Eye (tissue), 1 donor: ENCODE measurements around the gene SLC8A1.
A peak's percentile ranks its signal among the peaks of the same experiment; 100 is the strongest.

Experiments used
- DNase-seq: peaks from one replicate; pipeline ENCODE4 v3.0.0-alpha.2; 2015

The SLC8A1 gene

GRCh38 chr2:40220177-40220925 lies 231.5 kb downstream of the SLC8A1 start:
- no peak for DNase-seq

GRCh38 chr2:40219141-40219540 lies 232.7 kb downstream of the SLC8A1 start:
- DNase-seq = no peak

GRCh38 chr2:40218679-40219078 lies 233.2 kb downstream of the SLC8A1 start:
- DNase-seq = no peak

- DNase-seq = no peak
These were observed 238.3 kb downstream of the SLC8A1 start for GRCh38 chr2:40213619-40214018.

DNA sequence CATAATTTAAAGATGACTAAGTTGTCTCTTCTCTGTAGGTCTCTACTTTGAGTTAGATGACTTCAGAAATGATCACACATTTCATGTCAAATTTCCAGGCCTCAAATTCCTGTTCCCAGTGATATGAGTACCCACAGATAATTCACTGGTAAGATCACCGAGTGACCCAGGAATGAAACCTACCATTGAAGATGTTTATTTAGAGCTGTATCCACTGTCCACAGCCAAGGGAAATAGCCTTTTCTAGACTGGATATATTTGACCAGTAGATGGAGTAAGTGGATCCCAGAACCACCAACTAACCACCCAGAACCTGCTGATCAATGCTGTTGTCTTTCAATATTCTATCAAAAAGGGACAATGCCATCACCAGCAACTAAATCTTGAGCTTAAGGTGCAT lies 238.8 kb downstream of the SLC8A1 start:
- no peak for DNase-seq

- DNase-seq = no peak
These were observed 240.9 kb downstream of the SLC8A1 start for GRCh38 chr2:40210968-40211353.

GRCh38 chr2:40210344-40210967 lies 241.4 kb downstream of the SLC8A1 start:
- DNase-seq = no peak

DNA sequence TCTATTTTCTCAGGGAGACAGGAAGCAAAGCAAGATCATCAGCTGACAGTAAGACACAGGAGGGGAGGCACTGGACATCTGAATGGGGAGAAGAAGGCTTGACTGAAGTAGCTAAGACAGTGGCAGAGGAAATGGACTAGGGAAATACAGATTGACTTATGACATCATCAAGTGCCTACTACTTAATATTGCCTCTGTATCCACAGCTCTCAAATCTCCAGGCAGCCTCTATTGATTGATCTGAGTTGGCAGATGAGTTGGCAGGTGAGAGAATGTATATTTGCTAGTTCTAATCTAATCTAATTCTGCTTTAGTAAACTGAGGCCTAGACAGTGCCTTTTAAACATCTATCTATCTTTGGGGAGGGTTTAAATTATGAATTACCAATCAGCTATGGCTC lies 242.1 kb downstream of the SLC8A1 start:
- peak; percentile 54 for DNase-seq

- no peak for DNase-seq
These were observed 243.4 kb downstream of the SLC8A1 start for GRCh38 chr2:40208463-40208862.

DNA sequence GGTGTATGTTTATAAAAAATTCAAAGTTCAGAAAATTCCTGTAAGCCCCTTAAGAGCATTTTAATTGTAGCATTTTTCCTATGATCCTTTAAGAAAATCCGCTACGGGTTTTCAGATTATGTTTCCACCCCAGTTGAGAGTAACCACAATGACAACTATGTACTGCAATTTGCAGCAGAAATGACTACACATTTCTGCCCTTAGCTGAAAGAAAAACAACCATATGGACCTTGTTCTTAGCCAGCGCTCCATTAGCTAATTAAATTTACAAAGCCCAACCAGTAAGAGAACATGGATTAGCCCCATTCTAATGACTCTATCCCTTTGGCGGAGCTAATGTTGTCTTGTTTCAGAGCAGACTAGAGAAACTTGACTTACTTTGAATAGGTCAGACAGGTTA lies 247.6 kb downstream of the SLC8A1 start:
- peak; percentile 46 for DNase-seq

DNA sequence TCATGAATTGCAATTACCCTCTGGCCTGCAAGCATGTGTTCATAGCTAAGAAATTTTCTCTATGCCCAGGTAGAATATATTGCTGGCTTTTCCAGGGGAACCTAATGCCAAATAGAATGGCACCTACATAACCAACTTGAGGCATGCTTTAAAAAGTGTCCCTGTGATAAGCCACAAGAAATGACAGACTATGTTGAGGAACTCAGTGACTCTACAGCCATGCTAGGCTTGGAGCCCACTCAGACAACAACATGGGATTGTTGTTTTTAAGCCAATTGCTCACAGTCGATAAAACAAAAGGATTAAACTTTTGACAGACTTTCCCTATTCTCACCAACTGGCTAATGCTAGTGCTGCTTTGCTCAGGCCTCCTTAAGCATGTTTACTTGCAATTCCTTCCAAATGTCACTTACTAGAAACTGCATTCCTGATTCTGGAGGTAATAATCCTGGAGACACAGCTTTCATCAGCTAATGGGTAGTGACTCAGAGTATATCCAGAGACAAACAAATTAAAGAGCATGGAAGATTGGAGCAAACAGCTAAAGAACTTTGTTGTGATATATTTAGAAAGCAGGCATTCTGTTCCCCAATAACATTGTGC lies 249.0 kb downstream of the SLC8A1 start:
- DNase-seq = peak; percentile 19

DNA sequence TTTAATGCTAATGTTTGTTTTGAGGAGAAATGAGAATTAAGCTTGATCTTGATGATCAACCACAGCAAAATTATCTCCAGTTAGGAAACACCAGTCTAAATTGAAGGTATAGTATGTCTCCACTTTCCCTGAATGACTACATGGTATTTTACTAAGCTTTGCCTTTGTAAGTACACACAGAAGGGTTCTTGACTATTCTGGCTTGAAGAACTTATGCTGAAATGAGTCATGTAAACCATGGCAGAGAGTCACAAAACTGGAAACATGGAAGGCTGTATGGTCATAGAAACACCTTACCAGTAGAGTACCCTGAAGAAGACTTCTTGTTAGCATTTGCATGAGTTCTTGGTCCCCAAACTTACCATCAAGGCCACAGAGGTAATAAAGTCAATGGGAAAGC lies 250.5 kb downstream of the SLC8A1 start:
- no peak for DNase-seq

DNA sequence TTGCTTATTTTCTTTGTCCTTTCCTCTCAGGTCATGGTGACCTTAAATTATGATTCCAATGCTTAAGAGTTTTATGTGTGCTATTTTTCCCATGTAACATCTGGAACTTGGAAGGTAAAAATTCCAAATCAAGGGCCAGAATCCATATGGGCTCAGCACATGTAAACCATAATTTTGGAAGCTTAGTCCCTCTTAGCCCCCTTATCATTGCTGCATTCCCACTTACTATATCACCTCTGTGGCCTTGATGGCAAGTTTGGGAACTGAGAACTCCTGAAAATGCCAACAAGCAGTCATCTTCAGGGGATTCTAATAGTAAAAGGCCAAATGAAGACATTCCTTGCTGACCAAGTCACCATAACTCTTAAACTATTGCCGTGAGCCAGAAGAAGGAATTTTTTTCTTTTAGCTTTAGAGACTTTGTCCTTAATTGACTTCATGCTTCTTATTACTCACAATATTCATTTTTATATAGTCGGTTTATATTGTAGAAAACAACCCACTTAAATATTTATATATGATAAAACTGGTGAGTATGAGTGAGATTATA lies 251.4 kb downstream of the SLC8A1 start:
- DNase-seq = no peak

GRCh38 chr2:40199771-40200170 lies 252.1 kb downstream of the SLC8A1 start:
- DNase-seq = peak; percentile 71

- DNase-seq = no peak
These were observed 254.8 kb downstream of the SLC8A1 start for GRCh38 chr2:40197121-40197520.

DNA sequence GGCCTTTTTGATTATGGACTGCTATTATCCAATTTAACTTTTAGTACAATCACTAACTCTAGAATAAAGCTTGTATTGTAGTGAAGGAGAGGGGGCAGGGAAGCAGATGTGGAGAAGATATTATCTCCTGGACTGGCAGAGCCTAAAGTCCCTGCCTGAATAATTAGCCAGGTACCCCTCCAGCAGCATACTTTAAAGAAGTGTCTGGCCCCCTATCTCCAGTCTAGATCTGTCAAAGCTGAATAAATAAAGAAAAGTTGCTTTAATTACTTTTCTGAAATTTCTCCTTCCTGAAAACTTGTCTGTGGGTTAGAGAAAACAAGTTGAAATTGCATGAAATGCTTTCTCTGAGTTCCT lies 258.2 kb downstream of the SLC8A1 start:
- DNase-seq = no peak

DNA sequence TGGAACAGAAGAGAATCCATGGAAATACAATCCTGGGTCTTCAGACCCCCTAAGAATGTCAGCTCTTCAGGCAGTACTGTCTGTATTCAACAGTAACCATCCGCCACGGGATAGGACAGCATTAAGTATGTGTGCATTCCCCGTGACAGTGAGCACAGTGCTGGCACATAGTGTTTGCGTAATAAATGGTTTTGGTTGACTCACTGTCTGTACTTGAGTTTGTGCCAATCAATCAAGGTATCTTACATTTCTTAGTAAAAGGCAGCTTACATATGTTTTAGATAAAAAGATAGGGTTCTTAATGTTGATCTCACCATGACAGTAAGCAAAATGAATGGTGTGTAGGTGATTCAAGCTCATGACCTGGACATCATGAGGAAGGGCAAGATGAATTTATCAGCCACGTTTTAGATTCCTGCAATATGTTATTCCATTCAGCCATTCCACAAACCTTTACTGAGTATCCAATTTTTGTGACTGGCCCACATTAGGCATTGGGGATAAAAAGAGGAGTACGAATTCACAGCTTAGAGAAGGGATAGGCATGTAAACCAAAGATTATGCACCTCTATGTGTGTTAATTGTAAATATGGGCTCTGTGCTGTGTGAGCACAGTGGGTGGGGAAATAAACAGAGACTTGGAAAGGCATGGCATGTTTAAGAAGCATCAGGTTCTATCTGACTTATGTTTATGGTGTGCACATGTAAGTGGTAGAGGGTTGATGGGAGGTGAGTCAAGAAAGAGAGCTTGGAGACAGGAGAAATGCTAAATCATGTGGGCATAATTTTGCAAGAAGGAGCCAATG lies 258.8 kb downstream of the SLC8A1 start:
- no peak for DNase-seq

- no peak for DNase-seq
These were observed 261.4 kb downstream of the SLC8A1 start for GRCh38 chr2:40190457-40190856.

DNA sequence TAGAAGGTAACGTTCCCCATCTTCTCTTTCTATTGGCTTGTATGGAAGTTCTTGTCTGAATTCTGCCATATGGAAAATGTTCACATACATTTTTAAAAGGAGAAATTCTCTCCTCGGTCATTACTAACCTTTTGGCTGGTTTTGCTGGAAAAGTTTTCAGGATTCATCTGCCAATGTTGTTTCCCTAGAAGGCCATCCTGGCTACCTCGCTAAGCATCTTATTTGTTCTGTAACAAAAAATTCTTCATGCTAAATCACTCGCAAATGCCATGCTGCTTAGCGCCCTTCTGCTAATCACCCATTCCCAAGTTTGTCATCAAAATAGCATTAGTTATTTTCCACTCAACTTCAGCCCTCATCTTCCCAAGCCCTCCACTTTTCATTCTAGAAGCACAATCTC lies 262.0 kb downstream of the SLC8A1 start:
- DNase-seq = no peak

GRCh38 chr2:40187054-40187453 lies 264.8 kb downstream of the SLC8A1 start:
- DNase-seq = no peak

DNA sequence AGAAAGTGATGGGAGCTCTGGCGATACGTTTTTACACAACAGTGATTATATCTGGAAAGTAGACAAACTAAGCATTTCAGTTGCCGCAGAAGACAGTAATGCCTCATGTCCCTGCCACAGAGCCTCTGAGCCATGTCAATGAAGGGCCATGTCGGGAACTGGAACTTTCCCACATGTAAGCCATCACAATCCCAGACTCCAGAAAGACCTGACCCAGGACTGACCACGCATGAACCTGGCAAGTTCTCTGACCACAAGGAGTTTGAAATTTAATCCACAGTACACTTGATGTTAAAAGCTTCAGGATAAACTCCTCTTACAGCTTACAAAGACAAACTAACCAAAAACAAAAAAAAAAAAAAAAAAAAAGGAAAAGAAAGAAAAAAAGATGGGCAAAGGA lies 267.3 kb downstream of the SLC8A1 start:
- no peak for DNase-seq

GRCh38 chr2:40181855-40182254 lies 270.0 kb downstream of the SLC8A1 start:
- no peak for DNase-seq

DNA sequence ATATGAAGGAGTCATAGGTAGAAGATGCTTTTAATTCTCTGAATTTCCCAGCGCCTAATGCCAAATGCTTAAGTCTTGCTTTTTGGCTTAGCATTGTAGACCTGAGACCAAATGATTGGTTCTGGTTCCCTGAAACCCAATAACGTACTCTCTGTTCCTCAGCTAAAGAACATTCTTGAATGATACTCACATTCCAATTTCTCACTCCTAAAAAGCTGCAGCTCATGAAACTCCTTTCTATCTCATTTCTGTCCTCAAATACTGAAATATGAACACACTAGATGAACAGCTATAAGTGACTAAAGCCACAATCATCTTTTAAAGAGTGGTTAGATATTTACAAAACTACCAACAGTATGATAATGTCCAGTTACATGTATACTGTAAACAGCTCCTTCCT lies 272.1 kb downstream of the SLC8A1 start:
- no peak for DNase-seq
